WTC11 (cell line): ENCODE measurements around the gene EVX1. TPM values are rescaled to one million over a fixed set of nuclear protein-coding genes. Genes with fewer than 3 reads are reported as not detected.

ENCODE experiments used
- ATAC-seq: fragments of 200-7000 bp; cut with Tn5 transposase; 2 replicates; pipeline ENCODE4 v1.10.0; 2021; ENCODE audit warnings: mild to moderate bottlenecking, moderate library complexity
- CTCF ChIA-PET: fragments of 300-600 bp; sonication (Branson Sonifier 250); formaldehyde crosslinking; loops from one replicate; lab custom pipeline; 2021; ENCODE audit warnings: antibody characterized with exemption; lab: Charles Lee
- POLR2A ChIA-PET: fragments of 350-600 bp; sonication (Branson Sonifier 250); formaldehyde crosslinking; loops from one replicate; lab custom pipeline; 2021; ENCODE audit warnings: antibody characterized with exemption; lab: Charles Lee
- DNase-seq: peaks from one replicate; pipeline ENCODE4 v3.0.0; 2021; ENCODE audit warnings: low spot score
- H3K27ac Mint-ChIP-seq: 2 replicates; pipeline ENCODE4 v1.8.0; 2021; ENCODE audit warnings: mixed read lengths
- H3K27me3 Mint-ChIP-seq: 2 replicates; pipeline ENCODE4 v1.8.0; 2021; ENCODE audit warnings: low read depth, mild to moderate bottlenecking, moderate library complexity, mixed read lengths
- H3K36me3 Mint-ChIP-seq: 2 replicates; pipeline ENCODE4 v1.8.0; 2021; ENCODE audit warnings: mixed read lengths
- H3K4me1 Mint-ChIP-seq: 2 replicates; pipeline ENCODE4 v1.8.0; 2022; ENCODE audit warnings: mixed read lengths
- H3K4me3 Mint-ChIP-seq: 2 replicates; pipeline ENCODE4 v1.8.0; 2021; ENCODE audit warnings: mild to moderate bottlenecking, moderate library complexity, mixed read lengths
- H3K9me3 Mint-ChIP-seq: 2 replicates; pipeline ENCODE4 v1.8.0; 2021; ENCODE audit warnings: mixed read lengths
- CREB1 ChIP-seq: sonication (generic); formaldehyde crosslinking; IDR thresholded peaks from 2 replicates; pipeline ENCODE4 v1.8.0; 2023; ENCODE audit warnings: mild to moderate bottlenecking, missing genetic modification reagents
- ELF4 ChIP-seq: sonication (generic); formaldehyde crosslinking; IDR thresholded peaks from 2 replicates; pipeline ENCODE4 v1.8.1; 2022; ENCODE audit warnings: low read depth, mild to moderate bottlenecking, moderate library complexity, missing genetic modification reagents
- ESRRA ChIP-seq: sonication (generic); formaldehyde crosslinking; IDR thresholded peaks from 2 replicates; pipeline ENCODE4 v1.8.1; 2022; ENCODE audit warnings: mild to moderate bottlenecking, missing genetic modification reagents, borderline replicate concordance
- GABPB1 ChIP-seq: sonication (generic); formaldehyde crosslinking; IDR thresholded peaks from 2 replicates; pipeline ENCODE4 v1.8.1; 2023; ENCODE audit warnings: mild to moderate bottlenecking, missing genetic modification reagents
- KAT7 ChIP-seq: sonication (generic); formaldehyde crosslinking; IDR thresholded peaks from 2 replicates; pipeline ENCODE4 v1.8.1; 2023; ENCODE audit warnings: missing genetic modification reagents, mild to moderate bottlenecking, borderline replicate concordance
- NFATC4 ChIP-seq: fragments of 250-450 bp; sonication (Bioruptor Pico); IDR thresholded peaks from 2 replicates; pipeline ENCODE4 v1.9.0; 2021; ENCODE audit warnings: mild to moderate bottlenecking
- SMAD4 ChIP-seq: sonication (generic); formaldehyde crosslinking; IDR thresholded peaks from 2 replicates; pipeline ENCODE4 v1.8.0; 2022; ENCODE audit warnings: mild to moderate bottlenecking, missing genetic modification reagents
- SP1 ChIP-seq: sonication (generic); formaldehyde crosslinking; conservative IDR thresholded peaks from 2 replicates; pipeline ENCODE4 v1.8.1; 2022; ENCODE audit warnings: missing genetic modification reagents
- TEAD1 ChIP-seq: sonication (generic); formaldehyde crosslinking; IDR thresholded peaks from 2 replicates; pipeline ENCODE4 v1.8.0; 2022; ENCODE audit warnings: mild to moderate bottlenecking, missing genetic modification reagents
- ZBTB21 ChIP-seq: sonication (generic); formaldehyde crosslinking; IDR thresholded peaks from 2 replicates; pipeline ENCODE4 v1.8.1; 2023; ENCODE audit warnings: mild to moderate bottlenecking, missing genetic modification reagents, borderline replicate concordance
- ZNF121 ChIP-seq: sonication (generic); formaldehyde crosslinking; IDR thresholded peaks from 2 replicates; pipeline ENCODE4 v1.8.0; 2023; ENCODE audit warnings: missing genetic modification reagents
- ZNF138 ChIP-seq: sonication (generic); formaldehyde crosslinking; conservative IDR thresholded peaks from 2 replicates; pipeline ENCODE4 v1.8.1; 2022; ENCODE audit warnings: mild to moderate bottlenecking, moderate library complexity, missing genetic modification reagents
- ZNF263 ChIP-seq: sonication (generic); formaldehyde crosslinking; IDR thresholded peaks from 2 replicates; pipeline ENCODE4 v1.8.1; 2022; ENCODE audit warnings: low read depth, mild to moderate bottlenecking, moderate library complexity, missing genetic modification reagents
- ZNF416 ChIP-seq: fragments of 250-450 bp; sonication (Bioruptor Pico); IDR thresholded peaks from 2 replicates; pipeline ENCODE4 v1.9.0; 2021; ENCODE audit warnings: mild to moderate bottlenecking, inconsistent platforms
- ZNF423 ChIP-seq: fragments of 250-450 bp; sonication (Bioruptor Pico); IDR thresholded peaks from 2 replicates; pipeline ENCODE4 v2.1.2; 2022; ENCODE audit warnings: mild to moderate bottlenecking, moderate library complexity
- total RNA-seq: library from RNA; stranded (reverse); gene quantifications from 3 replicates; pipeline ENCODE4 v1.2.3, GENCODE V29; 2021
- TF ChIP-seq, protein P1 (sequence below): fragments of 250-450 bp; sonication (Bioruptor Pico); IDR thresholded peaks from 2 replicates; pipeline ENCODE4 v1.9.0; 2021; ENCODE audit warnings: mild to moderate bottlenecking
- TF ChIP-seq, protein P2 (sequence below): sonication (generic); formaldehyde crosslinking; IDR thresholded peaks from 2 replicates; pipeline ENCODE4 v1.8.1; 2022; ENCODE audit warnings: low read depth, mild to moderate bottlenecking, moderate library complexity, missing genetic modification reagents, borderline replicate concordance
- TF ChIP-seq, protein P3 (sequence below): sonication (generic); formaldehyde crosslinking; IDR thresholded peaks from 2 replicates; pipeline ENCODE4 v1.8.0; 2022; ENCODE audit warnings: mild to moderate bottlenecking, missing genetic modification reagents
- TF ChIP-seq, protein P4 (sequence below): fragments of 250-450 bp; sonication (Bioruptor Pico); IDR thresholded peaks from 2 replicates; pipeline ENCODE4 v1.8.0; 2021; ENCODE audit warnings: mild to moderate bottlenecking
- TF ChIP-seq, protein P5 (sequence below): sonication (generic); formaldehyde crosslinking; IDR thresholded peaks from 2 replicates; pipeline ENCODE4 v1.8.1; 2022; ENCODE audit warnings: missing genetic modification reagents, borderline replicate concordance
- TF ChIP-seq, protein P6 (sequence below): sonication (generic); formaldehyde crosslinking; IDR thresholded peaks from 2 replicates; pipeline ENCODE4 v1.8.1; 2022; ENCODE audit warnings: low read depth, missing genetic modification reagents, borderline replicate concordance
- TF ChIP-seq, protein P7 (sequence below): sonication (generic); formaldehyde crosslinking; IDR thresholded peaks from 2 replicates; pipeline ENCODE4 v1.8.0; 2023; ENCODE audit warnings: missing genetic modification reagents
- TF ChIP-seq, protein P8 (sequence below): fragments of 250-450 bp; sonication (Bioruptor Pico); IDR thresholded peaks from 2 replicates; pipeline ENCODE4 v1.9.0; 2021; ENCODE audit warnings: moderate library complexity, mild to moderate bottlenecking, inconsistent platforms, borderline replicate concordance

EVX1 gene
- total RNA-seq, 1 experiment from 2014 or later, result not detected

DNA sequence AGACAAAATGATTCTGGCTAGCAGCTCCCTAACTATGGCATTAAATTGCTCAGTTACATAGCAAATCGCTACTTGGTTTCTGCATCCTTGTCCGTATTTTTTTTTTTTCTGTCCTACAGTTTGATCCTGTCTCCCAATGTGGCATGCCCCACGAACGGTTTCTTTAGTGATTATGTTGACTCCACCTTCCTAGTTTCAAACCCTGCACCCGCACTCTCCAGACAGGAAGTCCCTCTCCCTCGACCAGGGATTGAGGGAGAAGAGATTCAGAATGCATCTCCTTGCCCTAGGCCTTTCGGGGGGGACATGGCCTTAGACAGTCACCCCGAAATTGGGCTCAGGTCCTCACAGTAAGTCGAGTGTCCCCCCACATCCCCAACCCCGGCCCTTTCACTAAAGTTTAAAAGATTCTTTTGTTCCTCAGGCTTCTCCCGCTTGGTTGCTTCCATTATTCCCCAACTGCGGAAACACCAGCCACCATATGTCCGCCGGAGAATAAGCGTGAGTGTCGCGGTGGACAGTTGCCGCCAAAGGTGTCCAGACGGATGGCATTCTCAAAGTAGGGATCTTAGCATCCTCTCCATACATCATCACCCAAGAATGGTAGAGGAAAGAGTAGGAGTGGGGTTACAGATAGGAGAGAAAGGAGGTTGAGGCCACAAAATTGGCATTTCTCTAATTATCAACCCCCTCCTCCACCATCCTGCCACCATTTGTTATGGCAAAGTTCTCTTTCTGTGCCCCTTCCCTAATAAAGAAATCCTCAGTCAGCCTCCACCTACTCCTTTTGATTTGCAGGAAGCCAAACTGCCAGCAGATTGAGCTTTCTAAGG, 7.3 kb downstream of the EVX1 start (continued):
- TF ChIP-seq ZNF423 (CRISPR knock-in tag), result no peak
- TF ChIP-seq, all 79 proteins: peak for 0

DNA sequence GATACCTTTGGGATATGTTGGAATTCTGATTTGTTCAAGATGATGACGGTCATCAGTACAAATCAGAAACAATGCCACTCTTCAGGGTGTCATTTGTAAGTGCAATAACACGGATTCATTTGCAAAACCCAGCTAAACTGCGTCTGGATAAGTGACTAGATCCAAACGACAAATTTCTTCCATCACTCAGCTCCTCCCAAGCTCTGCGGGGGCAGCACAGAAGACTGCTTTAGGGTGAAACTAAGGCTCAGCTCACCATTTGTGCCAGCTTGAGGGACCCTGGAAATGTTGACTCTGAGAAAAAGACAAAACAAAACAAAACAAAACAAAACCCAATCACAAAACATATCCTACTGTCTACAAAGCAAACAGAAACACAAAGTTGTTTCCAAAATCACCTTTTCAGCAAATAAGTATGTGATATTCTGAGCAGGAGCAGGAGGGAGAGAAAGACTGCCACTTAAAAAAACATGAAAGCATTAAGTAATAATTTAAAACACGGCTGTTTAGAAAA, 8.0 kb downstream of the EVX1 start:
- Mint-ChIP-seq H3K4me3 (peak overlapping the region; percentile 37; the same call in 1 of the 2 replicates), H3K36me3 (peaks cover 3% of the 10 kb centered on the region; the same call in 1 of the 2 replicates), H3K27me3 (peaks cover 99% of the 10 kb centered on the region), H3K27ac (no peak overlapping the region), H3K9me3 (no peaks in the 10 kb centered on the region), H3K4me1 (peaks cover 26% of the 10 kb centered on the region)
- ChIA-PET POLR2A (no interaction called here), CTCF (interaction anchor here (0.9 to 1.4 kb wide), 3 partner anchors 54 to 71 kb away, joined by 3 to 4 read pairs (median 4); no protein-coding TSS in a partner anchor)
- no peak for DNase-seq
- TF ChIP-seq ZNF416, result no peak
- TF ChIP-seq TEAD1, result no peak
- TF ChIP-seq, protein P1, sequence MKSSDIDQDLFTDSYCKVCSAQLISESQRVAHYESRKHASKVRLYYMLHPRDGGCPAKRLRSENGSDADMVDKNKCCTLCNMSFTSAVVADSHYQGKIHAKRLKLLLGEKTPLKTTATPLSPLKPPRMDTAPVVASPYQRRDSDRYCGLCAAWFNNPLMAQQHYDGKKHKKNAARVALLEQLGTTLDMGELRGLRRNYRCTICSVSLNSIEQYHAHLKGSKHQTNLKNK, result no peak
- TF ChIP-seq, protein P2, sequence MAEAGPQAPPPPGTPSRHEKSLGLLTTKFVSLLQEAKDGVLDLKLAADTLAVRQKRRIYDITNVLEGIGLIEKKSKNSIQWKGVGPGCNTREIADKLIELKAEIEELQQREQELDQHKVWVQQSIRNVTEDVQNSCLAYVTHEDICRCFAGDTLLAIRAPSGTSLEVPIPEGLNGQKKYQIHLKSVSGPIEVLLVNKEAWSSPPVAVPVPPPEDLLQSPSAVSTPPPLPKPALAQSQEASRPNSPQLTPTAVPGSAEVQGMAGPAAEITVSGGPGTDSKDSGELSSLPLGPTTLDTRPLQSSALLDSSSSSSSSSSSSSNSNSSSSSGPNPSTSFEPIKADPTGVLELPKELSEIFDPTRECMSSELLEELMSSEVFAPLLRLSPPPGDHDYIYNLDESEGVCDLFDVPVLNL, result no peak
- no peak for TF ChIP-seq ZNF138 (CRISPR knock-in tag)
- TF ChIP-seq CREB1 (CRISPR knock-in tag), result no peak
- TF ChIP-seq SP1 (CRISPR knock-in tag), result no peak
- TF ChIP-seq ZBTB21 (CRISPR knock-in tag), result no peak
- TF ChIP-seq ZNF121, result no peak
- ATAC-seq, result no peak

DNA sequence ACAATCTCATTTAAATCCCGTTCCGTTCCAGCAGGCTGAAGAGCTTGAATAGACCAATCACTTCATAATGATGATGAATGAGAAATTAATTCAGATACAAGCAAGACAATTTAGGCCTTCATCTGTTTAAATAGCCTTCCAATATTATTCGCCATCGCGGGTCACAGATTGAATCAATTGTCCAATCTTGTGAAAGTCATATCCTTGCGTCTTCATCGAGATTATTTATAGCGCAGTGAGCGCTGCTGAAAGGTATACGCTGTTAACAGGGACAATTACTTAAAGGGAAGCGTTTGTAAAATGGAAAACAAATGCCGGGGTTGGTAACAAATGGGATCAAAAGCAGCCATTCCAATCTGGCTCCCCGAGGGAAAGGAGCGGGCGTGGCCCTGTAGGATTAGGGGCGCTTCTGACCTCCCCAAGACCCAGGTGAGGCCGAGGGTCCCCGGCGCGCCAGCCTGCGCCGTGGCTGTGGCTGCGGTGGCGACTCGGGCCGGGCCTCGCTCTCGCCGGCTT, 8.6 kb downstream of the EVX1 start:
- ATAC-seq, result no peak
- H3K27me3 Mint-ChIP-seq, result peaks cover 96% of the 10 kb centered on the region
- CTCF ChIA-PET, result interaction anchor here (0.9 to 1.3 kb wide), 2 partner anchors 55 to 71 kb away, joined by 3 to 4 read pairs; no protein-coding TSS in a partner anchor
- no peak overlapping the region for H3K27ac Mint-ChIP-seq
- H3K9me3 Mint-ChIP-seq, result no peaks in the 10 kb centered on the region
- POLR2A ChIA-PET, result no interaction called here
- peak overlapping the region; percentile 42 for H3K4me3 Mint-ChIP-seq
- H3K4me1 Mint-ChIP-seq, result peaks cover 26% of the 10 kb centered on the region
- peaks cover 3% of the 10 kb centered on the region; the same call in 1 of the 2 replicates for H3K36me3 Mint-ChIP-seq
- no peak for DNase-seq
- TF ChIP-seq ZNF263 (CRISPR knock-in tag), result no peak
- TF ChIP-seq, protein P3, sequence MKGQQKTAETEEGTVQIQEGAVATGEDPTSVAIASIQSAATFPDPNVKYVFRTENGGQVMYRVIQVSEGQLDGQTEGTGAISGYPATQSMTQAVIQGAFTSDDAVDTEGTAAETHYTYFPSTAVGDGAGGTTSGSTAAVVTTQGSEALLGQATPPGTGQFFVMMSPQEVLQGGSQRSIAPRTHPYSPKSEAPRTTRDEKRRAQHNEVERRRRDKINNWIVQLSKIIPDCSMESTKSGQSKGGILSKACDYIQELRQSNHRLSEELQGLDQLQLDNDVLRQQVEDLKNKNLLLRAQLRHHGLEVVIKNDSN (CRISPR knock-in tag), result no peak
- no peak for TF ChIP-seq SMAD4
- no peak for TF ChIP-seq GABPB1 (CRISPR knock-in tag)
- no peak for TF ChIP-seq KAT7 (CRISPR knock-in tag)
- TF ChIP-seq ELF4 (CRISPR knock-in tag), result no peak
- TF ChIP-seq ESRRA (CRISPR knock-in tag), result no peak
- TF ChIP-seq, protein P4, sequence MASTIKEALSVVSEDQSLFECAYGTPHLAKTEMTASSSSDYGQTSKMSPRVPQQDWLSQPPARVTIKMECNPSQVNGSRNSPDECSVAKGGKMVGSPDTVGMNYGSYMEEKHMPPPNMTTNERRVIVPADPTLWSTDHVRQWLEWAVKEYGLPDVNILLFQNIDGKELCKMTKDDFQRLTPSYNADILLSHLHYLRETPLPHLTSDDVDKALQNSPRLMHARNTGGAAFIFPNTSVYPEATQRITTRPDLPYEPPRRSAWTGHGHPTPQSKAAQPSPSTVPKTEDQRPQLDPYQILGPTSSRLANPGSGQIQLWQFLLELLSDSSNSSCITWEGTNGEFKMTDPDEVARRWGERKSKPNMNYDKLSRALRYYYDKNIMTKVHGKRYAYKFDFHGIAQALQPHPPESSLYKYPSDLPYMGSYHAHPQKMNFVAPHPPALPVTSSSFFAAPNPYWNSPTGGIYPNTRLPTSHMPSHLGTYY (CRISPR knock-in tag), result no peak
- TF ChIP-seq, protein P5, sequence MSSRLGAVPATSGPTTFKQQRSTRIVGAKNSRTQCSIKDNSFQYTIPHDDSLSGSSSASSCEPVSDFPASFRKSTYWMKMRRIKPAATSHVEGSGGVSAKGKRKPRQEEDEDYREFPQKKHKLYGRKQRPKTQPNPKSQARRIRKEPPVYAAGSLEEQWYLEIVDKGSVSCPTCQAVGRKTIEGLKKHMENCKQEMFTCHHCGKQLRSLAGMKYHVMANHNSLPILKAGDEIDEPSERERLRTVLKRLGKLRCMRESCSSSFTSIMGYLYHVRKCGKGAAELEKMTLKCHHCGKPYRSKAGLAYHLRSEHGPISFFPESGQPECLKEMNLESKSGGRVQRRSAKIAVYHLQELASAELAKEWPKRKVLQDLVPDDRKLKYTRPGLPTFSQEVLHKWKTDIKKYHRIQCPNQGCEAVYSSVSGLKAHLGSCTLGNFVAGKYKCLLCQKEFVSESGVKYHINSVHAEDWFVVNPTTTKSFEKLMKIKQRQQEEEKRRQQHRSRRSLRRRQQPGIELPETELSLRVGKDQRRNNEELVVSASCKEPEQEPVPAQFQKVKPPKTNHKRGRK (CRISPR knock-in tag), result no peak
- TF ChIP-seq, protein P6, sequence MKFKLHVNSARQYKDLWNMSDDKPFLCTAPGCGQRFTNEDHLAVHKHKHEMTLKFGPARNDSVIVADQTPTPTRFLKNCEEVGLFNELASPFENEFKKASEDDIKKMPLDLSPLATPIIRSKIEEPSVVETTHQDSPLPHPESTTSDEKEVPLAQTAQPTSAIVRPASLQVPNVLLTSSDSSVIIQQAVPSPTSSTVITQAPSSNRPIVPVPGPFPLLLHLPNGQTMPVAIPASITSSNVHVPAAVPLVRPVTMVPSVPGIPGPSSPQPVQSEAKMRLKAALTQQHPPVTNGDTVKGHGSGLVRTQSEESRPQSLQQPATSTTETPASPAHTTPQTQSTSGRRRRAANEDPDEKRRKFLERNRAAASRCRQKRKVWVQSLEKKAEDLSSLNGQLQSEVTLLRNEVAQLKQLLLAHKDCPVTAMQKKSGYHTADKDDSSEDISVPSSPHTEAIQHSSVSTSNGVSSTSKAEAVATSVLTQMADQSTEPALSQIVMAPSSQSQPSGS, result no peak
- TF ChIP-seq, protein P7, sequence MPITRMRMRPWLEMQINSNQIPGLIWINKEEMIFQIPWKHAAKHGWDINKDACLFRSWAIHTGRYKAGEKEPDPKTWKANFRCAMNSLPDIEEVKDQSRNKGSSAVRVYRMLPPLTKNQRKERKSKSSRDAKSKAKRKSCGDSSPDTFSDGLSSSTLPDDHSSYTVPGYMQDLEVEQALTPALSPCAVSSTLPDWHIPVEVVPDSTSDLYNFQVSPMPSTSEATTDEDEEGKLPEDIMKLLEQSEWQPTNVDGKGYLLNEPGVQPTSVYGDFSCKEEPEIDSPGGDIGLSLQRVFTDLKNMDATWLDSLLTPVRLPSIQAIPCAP (CRISPR knock-in tag), result no peak
- TF ChIP-seq NFATC4, result no peak
- TF ChIP-seq, protein P8, sequence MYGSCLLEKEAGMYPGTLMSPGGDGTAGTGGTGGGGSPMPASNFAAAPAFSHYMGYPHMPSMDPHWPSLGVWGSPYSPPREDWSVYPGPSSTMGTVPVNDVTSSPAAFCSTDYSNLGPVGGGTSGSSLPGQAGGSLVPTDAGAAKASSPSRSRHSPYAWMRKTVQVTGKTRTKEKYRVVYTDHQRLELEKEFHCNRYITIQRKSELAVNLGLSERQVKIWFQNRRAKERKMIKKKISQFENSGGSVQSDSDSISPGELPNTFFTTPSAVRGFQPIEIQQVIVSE (CRISPR knock-in tag), result no peak
